Lung (tissue), 12 donors: Measurements from ENCODE around the gene ECHS1. TPM values are rescaled to one million over a fixed set of nuclear protein-coding genes. Genes with fewer than 3 reads are reported as not detected.
"Not testable (repeated sequence)": the region's sequence is repeated elsewhere in the genome, so short reads cannot be mapped to it uniquely, and the experiment has no call there.

Experiments
- ATAC-seq: fragments of 200-7000 bp; cut with Tn5 transposase; one replicate; pipeline ENCODE4 v1.9.1; 2020; ENCODE audit warnings: moderate number of reproducible peaks; ENCODE audit not compliant: insufficient read depth, low FRiP score
- DNase-seq, 3 donors: peaks; one replicate each; pipeline ENCODE4 v3.0.0-alpha.2; 2013 to 2017
- H3K27ac ChIP-seq, 2 donors: one replicate each; pipeline ENCODE4 v1.5.1; 2013; ENCODE audit warnings: mild to moderate bottlenecking in 2 of 2, moderate library complexity in 2 of 2, control low read depth in 1 of 2, inconsistent platforms in 1 of 2, low read depth in 1 of 2, low read length in 1 of 2
- H3K27me3 ChIP-seq, 3 donors: one replicate each; pipeline ENCODE4 v1.5.1; 2013; ENCODE audit warnings: low read length in 2 of 3; ENCODE audit not compliant: control insufficient read depth in 3 of 3, insufficient read depth in 3 of 3
- H3K36me3 ChIP-seq, 4 donors: one replicate each; pipeline ENCODE4 v1.5.1; 2013; ENCODE audit warnings: low read length in 4 of 4, mild to moderate bottlenecking in 1 of 4, moderate library complexity in 1 of 4; ENCODE audit not compliant: control insufficient read depth in 4 of 4, insufficient read depth in 4 of 4
- H3K4me1 ChIP-seq, 5 donors: one replicate each; pipeline ENCODE4 v1.5.1; 2013; ENCODE audit warnings: low read length in 5 of 5, mild to moderate bottlenecking in 2 of 5, moderate library complexity in 1 of 5; ENCODE audit not compliant: control insufficient read depth in 5 of 5, insufficient read depth in 5 of 5
- H3K4me3 ChIP-seq: one replicate; pipeline ENCODE4 v1.5.1; 2013; ENCODE audit warnings: mild to moderate bottlenecking, control low read depth, moderate library complexity
- H3K9ac ChIP-seq, 2 donors: one replicate each; pipeline ENCODE4 v1.5.1; 2013; ENCODE audit warnings: low read length in 2 of 2, control low read depth in 1 of 2; ENCODE audit not compliant: insufficient read depth in 1 of 2
- H3K9me3 ChIP-seq, 4 donors: one replicate each; pipeline ENCODE4 v1.5.1; 2013; ENCODE audit warnings: low read length in 3 of 4, mild to moderate bottlenecking in 1 of 4, moderate library complexity in 1 of 4; ENCODE audit not compliant: control insufficient read depth in 4 of 4, insufficient read depth in 3 of 4
- WGBS, 2 donors: extraction: QIAGEN DNeasy Blood & Tissue Kit; methylation state at CpG; one replicate each; pipeline ENCODE4 v1.1.7; 2013; 5-methylcytosine and 5-hydroxymethylcytosine counted together
- polyA plus RNA-seq, 2 donors: library from polyadenylated mRNA; stranded (reverse); fragments of 200-250 nt; gene quantifications; one replicate each; pipeline ENCODE4 v1.2.1, GENCODE V29; 2013
- total RNA-seq, 2 donors: library from RNA; depleted of rRNA in 1 of 2; stranded (reverse); fragments of >200 nt in 1 of 2; gene quantifications; one replicate each; pipeline ENCODE4 v1.2.1, GENCODE V29; 2014 to 2021
- TF ChIP-seq, protein P1 (sequence below): IDR thresholded peaks from 2 replicates; pipeline ENCODE4 v1.5.1; 2012; ENCODE audit warnings: mild to moderate bottlenecking; ENCODE audit errors: control extremely low read depth, extremely low read depth
- donor health status: control.
- donor health status: control.
- donor health status: Bipolar disorder and iron deficiency.
- donor health status: healthy.
- donor health status: DM: yes; HTN: yes; CAD: no.

Gene ECHS1
- total and polyA plus RNA-seq, 4 donors: 44.5 to 83.9 (median 76.7) TPM

- WGBS, 2 donors: 38 to 51% methylated on average over 19 to 20 of the region's 20 CpGs
- Histone ChIP-seq H3K27me3 (no peaks in the 10 kb centered on the region), H3K9ac (no peak overlapping the region), H3K36me3 (peaks cover 0 to 27% (median 16%) of the 10 kb centered on the region in 4 donors), H3K4me1 (peaks cover 0 to 6% (median 0%) of the 10 kb centered on the region in 5 donors), H3K27ac (no peak overlapping the region), H3K9me3 (no peaks in the 10 kb centered on the region), H3K4me3 (no peak overlapping the region)
- TF ChIP-seq, protein P1, sequence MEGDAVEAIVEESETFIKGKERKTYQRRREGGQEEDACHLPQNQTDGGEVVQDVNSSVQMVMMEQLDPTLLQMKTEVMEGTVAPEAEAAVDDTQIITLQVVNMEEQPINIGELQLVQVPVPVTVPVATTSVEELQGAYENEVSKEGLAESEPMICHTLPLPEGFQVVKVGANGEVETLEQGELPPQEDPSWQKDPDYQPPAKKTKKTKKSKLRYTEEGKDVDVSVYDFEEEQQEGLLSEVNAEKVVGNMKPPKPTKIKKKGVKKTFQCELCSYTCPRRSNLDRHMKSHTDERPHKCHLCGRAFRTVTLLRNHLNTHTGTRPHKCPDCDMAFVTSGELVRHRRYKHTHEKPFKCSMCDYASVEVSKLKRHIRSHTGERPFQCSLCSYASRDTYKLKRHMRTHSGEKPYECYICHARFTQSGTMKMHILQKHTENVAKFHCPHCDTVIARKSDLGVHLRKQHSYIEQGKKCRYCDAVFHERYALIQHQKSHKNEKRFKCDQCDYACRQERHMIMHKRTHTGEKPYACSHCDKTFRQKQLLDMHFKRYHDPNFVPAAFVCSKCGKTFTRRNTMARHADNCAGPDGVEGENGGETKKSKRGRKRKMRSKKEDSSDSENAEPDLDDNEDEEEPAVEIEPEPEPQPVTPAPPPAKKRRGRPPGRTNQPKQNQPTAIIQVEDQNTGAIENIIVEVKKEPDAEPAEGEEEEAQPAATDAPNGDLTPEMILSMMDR: no peak
- no peak for ATAC-seq
- no peak for DNase-seq
These were observed 647 bp downstream of the ECHS1 start for GRCh38 chr10:133372507-133372906.

GRCh38 chr10:133370030-133370786 lies 2.9 kb downstream of the ECHS1 start:
- TF ChIP-seq, protein P1: no peak
- ATAC-seq: no peak
- Histone ChIP-seq H3K9me3 (no peaks in the 10 kb centered on the region), H3K27ac (no peak overlapping the region), H3K4me1 (peaks cover 0 to 6% (median 0%) of the 10 kb centered on the region in 5 donors), H3K36me3 (peaks cover 4 to 45% (median 22%) of the 10 kb centered on the region in 4 donors), H3K27me3 (no peaks in the 10 kb centered on the region), H3K4me3 (no peak overlapping the region), H3K9ac (no peak overlapping the region)
- WGBS, 2 donors: 91 to 93% methylated on average over 24 of the region's 24 CpGs
- DNase-seq: no peak

DNA sequence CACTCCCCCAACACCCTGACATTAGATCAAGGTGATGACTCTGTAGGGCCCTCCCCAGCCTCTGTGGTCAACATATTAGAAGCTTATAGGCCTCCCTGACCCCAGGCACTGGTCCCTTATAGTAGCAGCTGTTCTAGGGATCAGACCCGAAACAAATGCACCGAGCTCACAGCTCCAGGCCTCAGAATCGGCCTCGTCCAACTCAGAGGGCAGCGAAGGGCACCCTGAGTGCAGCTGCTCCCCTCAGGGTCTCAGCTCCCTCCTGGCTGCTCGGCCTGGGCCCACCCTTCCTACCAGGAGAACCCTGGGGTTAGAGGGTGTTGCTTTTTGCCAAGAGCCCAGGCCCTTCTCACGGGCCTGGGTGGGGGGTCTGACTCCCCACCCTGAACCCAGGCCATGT lies 5.0 kb downstream of the ECHS1 start:
- WGBS, 2 donors: 93 to 95% methylated on average over 7 of the region's 7 CpGs

GRCh38 chr10:133367461-133367860 lies 5.7 kb downstream of the ECHS1 start:
- not testable (repeated sequence) for H3K27ac ChIP-seq, H3K9ac ChIP-seq, ATAC-seq, H3K4me3 ChIP-seq, H3K4me1 ChIP-seq, DNase-seq, H3K27me3 ChIP-seq, H3K9me3 ChIP-seq
- WGBS, 2 donors: 73 to 94% methylated on average over 3 to 4 of the region's 7 CpGs
- H3K36me3 ChIP-seq: peaks cover 4 to 55% (median 31%) of the 10 kb centered on the region in 4 donors

More for the DNA sequence above, 5.0 kb downstream of the ECHS1 start:
- Histone ChIP-seq H3K4me1 (peaks cover 0 to 6% (median 0%) of the 10 kb centered on the region in 5 donors), H3K9ac (no peak overlapping the region), H3K9me3 (no peaks in the 10 kb centered on the region), H3K4me3 (no peak overlapping the region), H3K36me3 (peaks cover 4 to 51% (median 28%) of the 10 kb centered on the region in 4 donors), H3K27me3 (no peaks in the 10 kb centered on the region), H3K27ac (no peak overlapping the region)
- DNase-seq (no peak), ATAC-seq (no peak)
- TF ChIP-seq, protein P1: no peak
